ENCODE results near the gene ERMARD.
A peak's percentile ranks its signal among the peaks of the same experiment; 100 is the strongest.

The ERMARD gene

GRCh38 chr6:169723200-169723909 lies 28.1 kb upstream of the ERMARD start:
- TF ChIP-seq POLR2A (IDR thresholded peaks at IDR 0.05; ENCODE audit: extremely low read depth, insufficient read length) = no peak
- TF ChIP-seq CTCF (IDR thresholded peaks at IDR 0.05; ENCODE audit: low read depth, low read length) = no peak
- TF ChIP-seq MAX (IDR thresholded peaks at IDR 0.05; ENCODE audit: low read depth, low read length) = no peak
- no peak; the same call in 1 of the 2 replicates for TF ChIP-seq MYC (IDR thresholded peaks at IDR 0.05; ENCODE audit: low read depth, low read length)
- H3K4me3 ChIP-seq (ENCODE audit: low read depth, low read length) = peak overlapping the region; percentile 93
- DNase-seq (ENCODE audit: low read depth) = peak; percentile 85

- DNase-seq (ENCODE audit: low read depth) = peak; percentile 66
- H3K4me3 ChIP-seq (ENCODE audit: low read depth, low read length) = no peak overlapping the region
Measured at GRCh38 chr6:169723991-169724493, 27.4 kb upstream of the ERMARD start.

GRCh38 chr6:169724494-169725124 lies 26.8 kb upstream of the ERMARD start, which contains the start of gene PHF10:
TSS of gene PHF10 (minus strand) at chr6:169724500. CDS start at chr6:169723931, 569 bp downstream.
- TF ChIP-seq POLR2A (IDR thresholded peaks at IDR 0.05; ENCODE audit: extremely low read depth, insufficient read length) (peak; percentile 54), MAX (IDR thresholded peaks at IDR 0.05; ENCODE audit: low read depth, low read length) (peak; percentile 65; the same call in 1 of the 2 replicates), CTCF (IDR thresholded peaks at IDR 0.05; ENCODE audit: low read depth, low read length) (no peak), MYC (IDR thresholded peaks at IDR 0.05; ENCODE audit: low read depth, low read length) (peak; percentile 87)
- peak; percentile 88 for DNase-seq (ENCODE audit: low read depth)
- H3K4me3 ChIP-seq (ENCODE audit: low read depth, low read length) = peak within 1 kb of the TSS; percentile 93

More at GRCh38 chr6:169723991-169724493, 27.4 kb upstream of the ERMARD start:
- TF ChIP-seq POLR2A (IDR thresholded peaks at IDR 0.05; ENCODE audit: extremely low read depth, insufficient read length) (no peak), CTCF (IDR thresholded peaks at IDR 0.05; ENCODE audit: low read depth, low read length) (no peak), MAX (IDR thresholded peaks at IDR 0.05; ENCODE audit: low read depth, low read length) (no peak), MYC (IDR thresholded peaks at IDR 0.05; ENCODE audit: low read depth, low read length) (no peak)

GRCh38 chr6:169725125-169726048 lies 26.0 kb upstream of the ERMARD start:
- DNase-seq (ENCODE audit: low read depth) = peak; percentile 75
- TF ChIP-seq MAX (IDR thresholded peaks at IDR 0.05; ENCODE audit: low read depth, low read length) (peak; percentile 73), CTCF (IDR thresholded peaks at IDR 0.05; ENCODE audit: low read depth, low read length) (no peak), MYC (IDR thresholded peaks at IDR 0.05; ENCODE audit: low read depth, low read length) (peak; percentile 24; the same call in 1 of the 2 replicates)
- H3K4me3 ChIP-seq (ENCODE audit: low read depth, low read length) = peak overlapping the region; percentile 72

- TF ChIP-seq MAX (IDR thresholded peaks at IDR 0.05; ENCODE audit: low read depth, low read length) = no peak
- no peak for TF ChIP-seq MYC (IDR thresholded peaks at IDR 0.05; ENCODE audit: low read depth, low read length)
- no peak for TF ChIP-seq CTCF (IDR thresholded peaks at IDR 0.05; ENCODE audit: low read depth, low read length)
- no peak for TF ChIP-seq POLR2A (IDR thresholded peaks at IDR 0.05; ENCODE audit: extremely low read depth, insufficient read length)
- peak overlapping the region; percentile 72 for H3K4me3 ChIP-seq (ENCODE audit: low read depth, low read length)
- no peak for DNase-seq (ENCODE audit: low read depth)
Measured at GRCh38 chr6:169726049-169726400, 25.4 kb upstream of the ERMARD start.

All from NB4 (cell line).